Measurements from ENCODE around the gene ADAT2. TPM values are rescaled to one million over a fixed set of nuclear protein-coding genes. Genes with fewer than 3 reads are reported as not detected.

ADAT2 gene
- total RNA-seq, 1 donor from 2014 or later: 5.6 TPM

DNA sequence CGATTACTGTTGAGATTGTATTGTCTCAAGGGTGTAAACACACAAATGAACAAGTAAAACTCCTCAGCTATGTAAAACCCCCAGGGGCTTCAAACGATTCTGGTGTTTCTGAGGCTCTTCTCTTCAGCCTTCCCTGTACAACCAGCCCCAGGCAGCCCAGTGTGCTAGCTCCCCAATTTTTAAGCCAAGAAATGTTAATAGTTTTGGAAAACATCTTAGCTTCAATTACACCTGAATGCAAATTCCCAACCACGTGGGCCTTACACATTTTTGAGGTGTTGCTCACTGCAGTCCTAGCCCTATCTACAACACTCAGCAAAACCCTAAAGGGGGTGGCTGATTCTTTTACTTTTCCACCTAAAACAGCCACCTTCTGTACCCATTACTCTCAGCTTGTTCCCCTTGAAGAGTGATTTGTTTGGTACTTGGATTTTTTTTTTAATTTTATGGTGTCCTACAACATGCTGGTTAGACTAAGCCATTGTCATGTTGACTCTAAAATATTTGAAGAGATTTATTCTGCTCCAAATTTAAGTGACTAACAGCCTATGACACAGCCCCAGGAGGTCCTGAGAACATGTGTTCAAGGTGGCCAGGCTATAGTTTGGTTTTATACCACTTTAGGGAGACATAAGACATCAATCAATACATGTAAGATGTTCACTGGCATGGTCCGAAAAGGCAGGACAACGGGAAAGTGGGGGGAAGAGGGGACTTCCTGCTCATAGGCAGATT, 48.7 kb downstream of the ADAT2 start:
- H3K27ac Mint-ChIP-seq (ENCODE audit: unreplicated experiment): no peak overlapping the region
- H3K4me1 Mint-ChIP-seq (ENCODE audit: low read depth, unreplicated experiment): no peaks in the 10 kb centered on the region
- DNase-seq: no peak
- no peaks in the 10 kb centered on the region for H3K27me3 Mint-ChIP-seq (ENCODE audit: unreplicated experiment)
- H3K4me3 Mint-ChIP-seq (ENCODE audit: unreplicated experiment): no peak overlapping the region
- H3K36me3 Mint-ChIP-seq (ENCODE audit: unreplicated experiment): no peaks in the 10 kb centered on the region
- no peaks in the 10 kb centered on the region for H3K9me3 Mint-ChIP-seq (ENCODE audit: unreplicated experiment)
- TF ChIP-seq CTCF (IDR thresholded peaks at IDR 0.05; ENCODE audit: partially characterized antibody, unreplicated experiment): no peak

GRCh38 chr6:143401068-143401446, 49.4 kb downstream of the ADAT2 start:
- Mint-ChIP-seq H3K4me1 (ENCODE audit: low read depth, unreplicated experiment) (no peaks in the 10 kb centered on the region), H3K9me3 (ENCODE audit: unreplicated experiment) (no peaks in the 10 kb centered on the region), H3K27me3 (ENCODE audit: unreplicated experiment) (no peaks in the 10 kb centered on the region), H3K4me3 (ENCODE audit: unreplicated experiment) (no peak overlapping the region), H3K27ac (ENCODE audit: unreplicated experiment) (no peak overlapping the region), H3K36me3 (ENCODE audit: unreplicated experiment) (no peaks in the 10 kb centered on the region)
- TF ChIP-seq CTCF (IDR thresholded peaks at IDR 0.05; ENCODE audit: partially characterized antibody, unreplicated experiment): no peak
- no peak for DNase-seq

DNA sequence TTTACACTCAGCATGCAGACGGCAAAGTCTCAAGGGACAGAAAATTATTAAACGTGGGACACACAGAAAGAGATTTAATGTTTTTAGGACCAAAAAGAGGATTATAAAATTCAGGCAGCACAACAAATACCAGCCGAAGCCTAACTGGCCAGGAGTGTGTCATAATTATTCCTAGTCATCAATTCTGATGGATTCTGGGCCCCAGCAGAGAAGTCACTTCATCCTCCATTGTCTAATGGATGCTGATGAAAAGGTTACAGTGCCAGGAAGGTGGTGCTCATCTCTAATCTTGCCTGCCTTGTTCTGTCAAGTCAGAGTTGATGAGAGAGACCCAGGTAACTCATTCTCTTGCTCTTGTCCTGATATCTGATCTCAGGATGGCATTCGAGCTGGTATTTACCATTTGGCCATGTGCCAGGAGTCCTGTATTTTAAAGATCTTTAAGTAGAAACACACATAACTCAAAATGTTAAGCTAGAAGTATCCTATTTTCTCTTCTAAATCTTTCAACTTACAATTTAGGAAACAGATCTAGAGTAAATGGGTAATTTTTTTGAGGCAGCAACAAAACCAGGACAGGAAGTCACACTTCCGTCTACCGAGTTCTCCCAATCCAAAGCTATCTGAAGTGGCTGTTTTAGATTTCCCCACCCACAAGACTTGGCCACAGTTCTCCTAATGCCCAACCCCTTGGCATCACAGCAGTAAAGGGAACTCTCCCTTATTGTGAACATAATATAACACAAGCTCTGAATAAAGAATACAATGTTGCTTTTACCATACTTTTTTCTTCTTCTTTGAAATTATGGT, 50.0 kb downstream of the ADAT2 start:
- Mint-ChIP-seq H3K27ac (ENCODE audit: unreplicated experiment) (no peak overlapping the region), H3K27me3 (ENCODE audit: unreplicated experiment) (no peaks in the 10 kb centered on the region), H3K4me1 (ENCODE audit: low read depth, unreplicated experiment) (no peaks in the 10 kb centered on the region), H3K4me3 (ENCODE audit: unreplicated experiment) (no peak overlapping the region), H3K36me3 (ENCODE audit: unreplicated experiment) (no peaks in the 10 kb centered on the region), H3K9me3 (ENCODE audit: unreplicated experiment) (no peaks in the 10 kb centered on the region)
- DNase-seq: no peak
- no peak for TF ChIP-seq CTCF (IDR thresholded peaks at IDR 0.05; ENCODE audit: partially characterized antibody, unreplicated experiment)

DNA sequence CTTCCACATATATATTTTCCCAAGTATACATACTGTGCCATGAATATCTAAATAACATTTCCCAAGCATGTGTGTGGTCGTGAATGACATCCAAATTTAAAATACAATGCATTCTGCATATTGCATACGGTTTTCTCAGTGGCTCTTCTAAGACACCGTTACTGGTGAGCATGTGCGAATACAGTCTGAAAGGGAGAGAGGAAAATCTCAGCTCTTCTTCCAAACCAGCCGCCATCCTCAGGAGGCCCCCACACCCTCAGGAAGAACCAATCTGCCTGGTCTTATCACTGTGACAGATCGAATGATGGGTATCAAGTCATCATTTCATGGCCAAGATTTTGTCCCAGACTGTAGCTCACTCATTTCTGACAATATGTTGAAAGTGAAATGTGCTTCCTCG, 50.7 kb downstream of the ADAT2 start:
- no peak overlapping the region for H3K27ac Mint-ChIP-seq (ENCODE audit: unreplicated experiment)
- TF ChIP-seq CTCF (IDR thresholded peaks at IDR 0.05; ENCODE audit: partially characterized antibody, unreplicated experiment): no peak

DNA sequence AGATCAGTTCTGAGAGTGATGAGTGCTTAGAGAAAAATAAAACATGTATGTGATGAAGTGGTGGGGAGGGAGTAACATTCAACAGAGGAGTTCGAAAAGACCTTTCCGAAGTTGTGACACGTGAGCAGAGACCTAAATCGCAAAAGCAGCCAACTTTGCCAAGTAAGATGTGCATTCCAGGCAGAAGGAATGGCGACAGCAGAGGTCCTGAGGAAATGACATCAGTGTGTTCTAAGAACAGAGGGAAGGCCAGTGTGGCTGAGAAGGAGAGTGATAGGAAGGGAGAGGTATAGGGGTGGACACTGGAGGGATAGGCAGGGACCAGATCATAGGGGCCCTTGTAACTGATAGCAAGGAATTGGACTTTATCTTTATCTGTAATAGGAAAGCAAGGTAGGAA, 51.3 kb downstream of the ADAT2 start:
- Mint-ChIP-seq H3K4me1 (ENCODE audit: low read depth, unreplicated experiment) (no peaks in the 10 kb centered on the region), H3K4me3 (ENCODE audit: unreplicated experiment) (no peak overlapping the region), H3K9me3 (ENCODE audit: unreplicated experiment) (no peaks in the 10 kb centered on the region), H3K27me3 (ENCODE audit: unreplicated experiment) (no peaks in the 10 kb centered on the region), H3K36me3 (ENCODE audit: unreplicated experiment) (no peaks in the 10 kb centered on the region), H3K27ac (ENCODE audit: unreplicated experiment) (no peak overlapping the region)
- DNase-seq: no peak
- TF ChIP-seq CTCF (IDR thresholded peaks at IDR 0.05; ENCODE audit: partially characterized antibody, unreplicated experiment): no peak

More for the DNA sequence above, 50.7 kb downstream of the ADAT2 start:
- Mint-ChIP-seq H3K4me1 (ENCODE audit: low read depth, unreplicated experiment) (no peaks in the 10 kb centered on the region), H3K4me3 (ENCODE audit: unreplicated experiment) (no peak overlapping the region), H3K9me3 (ENCODE audit: unreplicated experiment) (no peaks in the 10 kb centered on the region), H3K27me3 (ENCODE audit: unreplicated experiment) (no peaks in the 10 kb centered on the region), H3K36me3 (ENCODE audit: unreplicated experiment) (no peaks in the 10 kb centered on the region)
- DNase-seq: no peak

Data from glutamatergic neuron (in vitro differentiated cells).